Stimulated activated CD4-positive, alpha-beta T cell treated with anti-CD3 and anti-CD28 coated beads, Interleukin-1b, Interleukin-23, amount 100 ng/mL, for 4 hours (primary cell): ENCODE results near the gene ENTR1.

Experiments used
- DNase-seq, 2 donors: peaks; one replicate each; pipeline ENCODE4 v3.0.0-alpha.2; 2020; ENCODE audit warnings: low read depth in 2 of 2

The ENTR1 gene

GRCh38 chr9:136362450-136362784, 48.0 kb downstream of the ENTR1 start:
- no peak for DNase-seq

GRCh38 chr9:136361754-136362449, 48.5 kb downstream of the ENTR1 start:
- DNase-seq = no peak

GRCh38 chr9:136361047-136361753, 49.2 kb downstream of the ENTR1 start:
- no peak for DNase-seq

- DNase-seq = no peak
Observed at GRCh38 chr9:136359774-136360718, 50.4 kb downstream of the ENTR1 start.

- DNase-seq = no peak
Observed at GRCh38 chr9:136358888-136359287, 51.5 kb downstream of the ENTR1 start.

GRCh38 chr9:136358016-136358415, 52.4 kb downstream of the ENTR1 start:
- no peak for DNase-seq

- no peak for DNase-seq
Observed at GRCh38 chr9:136357202-136357725, 53.1 kb downstream of the ENTR1 start.

- DNase-seq = no peak
Observed at GRCh38 chr9:136355616-136356557, 54.5 kb downstream of the ENTR1 start.

GRCh38 chr9:136354592-136355085, 55.8 kb downstream of the ENTR1 start:
- DNase-seq = no peak

- no peak for DNase-seq
Observed at GRCh38 chr9:136353757-136354488, 56.5 kb downstream of the ENTR1 start.

GRCh38 chr9:136353088-136353487, 57.3 kb downstream of the ENTR1 start:
- no peak for DNase-seq

GRCh38 chr9:136352682-136353081, 57.7 kb downstream of the ENTR1 start:
- DNase-seq = no peak
